Measurements from ENCODE around the gene RITA1. TPM values are rescaled to one million over a fixed set of nuclear protein-coding genes. Genes with fewer than 3 reads are reported as not detected.

Gene RITA1
- total RNA-seq, 1 experiment from 2014 or later: 20.7 TPM

- no TSS peak for BruUV-seq (replicated peaks)
- intact Hi-C loops (cut with micrococcal nuclease): no loop called here
- Histone ChIP-seq H3K4me2 (ENCODE audit: low read length) (no peak overlapping the region), H2AFZ (ENCODE audit: low read depth, low read length, poor library complexity, severe bottlenecking) (no peak overlapping the region), H3K4me1 (ENCODE audit: control insufficient read depth in 1 of 2, insufficient read depth in 2 of 2, low read length in 2 of 2) (peaks cover 14 to 28% of the 10 kb centered on the region in 2 experiments), H3K4me3 (replicated peaks in 1 of 2; ENCODE audit: low read depth in 1 of 2, low read length in 2 of 2) (no peak overlapping the region), H3K27me3 (ENCODE audit: insufficient read depth, low read length) (no peaks in the 10 kb centered on the region), H3K9me3 (ENCODE audit: control insufficient read depth in 1 of 2, insufficient read depth in 1 of 2, low read depth in 1 of 2, low read length in 2 of 2) (no peaks in the 10 kb centered on the region), H3K9me2 (ENCODE audit: insufficient read depth) (no peaks in the 10 kb centered on the region), H3K9ac (ENCODE audit: low read length) (no peak overlapping the region), H3K79me2 (ENCODE audit: insufficient read depth, low read length) (no peaks in the 10 kb centered on the region), H4K20me1 (ENCODE audit: insufficient read depth) (no peaks in the 10 kb centered on the region), H3K36me3 (ENCODE audit: control insufficient read depth in 1 of 2, insufficient read depth in 2 of 2, low read length in 2 of 2) (peaks cover 0 to 8% of the 10 kb centered on the region in 2 experiments; a peak in 1 of 4 replicates), H3K27ac (ENCODE audit: low read depth, low read length) (no peak overlapping the region)
- no peak for ATAC-seq
- DNase-seq (ENCODE audit: low read depth, low spot score): no peak
- RAD21 ChIA-PET (ENCODE audit: low non-redundant PET in 1 of 2, low total read pairs in 2 of 2, uncharacterized antibody in 2 of 2, unreplicated experiment in 2 of 2): no interaction called here
- POLR2A ChIA-PET: interaction anchor here (2.5 kb wide), 1 partner anchor 15 kb away, joined by 7 read pairs; the partner anchor contains the start of gene TPCN1
- TF ChIP-seq ZNF274 (IDR thresholded peaks at IDR 0.05; ENCODE audit: low read depth, low read length) (no peak), REST (IDR thresholded peaks at IDR 0.05; ENCODE audit: low read depth) (no peak), ZBTB33 (IDR thresholded peaks at IDR 0.05; ENCODE audit: extremely low read depth, insufficient replicate concordance, low read length) (no peak), TCF7L2 (IDR thresholded peaks at IDR 0.05; ENCODE audit: borderline replicate concordance, extremely low read depth, insufficient read depth, insufficient read length) (no peak), SP1 (IDR thresholded peaks at IDR 0.05; ENCODE audit: low read depth) (no peak), EZH2phosphoT487 (IDR thresholded peaks at IDR 0.05; ENCODE audit: borderline replicate concordance) (no peak), POLR2AphosphoS5 (IDR thresholded peaks at IDR 0.05; ENCODE audit: low read depth, low read length) (no peak), SIN3A (IDR thresholded peaks at IDR 0.05; ENCODE audit: low read depth) (no peak), ATF3 (IDR thresholded peaks at IDR 0.05) (no peak), YY1 (IDR thresholded peaks at IDR 0.05; ENCODE audit: extremely low read depth, insufficient replicate concordance, low read depth, low read length) (no peak), FOSL1 (IDR thresholded peaks at IDR 0.05; ENCODE audit: low read depth) (no peak)
- CTCF ChIA-PET: no interaction called here
Measured at GRCh38 chr12:113236539-113237399, 51.2 kb downstream of the RITA1 start.
